Hindlimb muscle (tissue), 1 donor: ENCODE data around the gene TPBG. TPM values are rescaled to one million over a fixed set of nuclear protein-coding genes. Genes with fewer than 3 reads are reported as not detected.
"Not testable (repeated sequence)": the region's sequence is repeated elsewhere in the genome, so short reads cannot be mapped to it uniquely, and the experiment has no call there.

Source experiments
- DNase-seq: peaks from one replicate; pipeline ENCODE4 v3.0.0-alpha.2; 2013
- polyA plus RNA-seq: library from polyadenylated mRNA; unstranded; fragments of 120-200 nt; gene quantifications from one replicate; pipeline ENCODE4 v1.2.1, GENCODE V29; 2013; ENCODE audit not compliant: insufficient read length

Gene TPBG
- polyA plus RNA-seq, 1 donor: 11.2 TPM

DNA sequence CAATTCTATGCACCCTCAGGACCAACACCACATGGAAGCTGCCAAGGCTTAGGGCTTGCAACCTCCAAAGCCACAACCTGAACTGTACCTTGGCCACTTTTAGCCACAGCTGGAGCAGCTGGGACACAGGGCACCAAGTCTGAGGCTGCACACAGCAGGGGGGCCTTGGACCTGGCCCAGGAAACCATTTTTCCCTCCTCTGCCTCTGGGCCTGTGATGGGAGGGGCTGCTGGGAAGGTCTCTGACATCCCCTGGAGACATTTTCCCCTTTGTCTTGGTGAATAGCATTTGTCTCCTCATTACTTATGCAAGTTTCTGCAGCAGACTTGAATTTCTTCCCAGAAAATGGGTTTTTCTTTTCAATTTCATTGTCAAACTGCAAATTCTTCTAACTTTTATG lies 13.0 kb downstream of the TPBG start:
- DNase-seq: no peak

DNA sequence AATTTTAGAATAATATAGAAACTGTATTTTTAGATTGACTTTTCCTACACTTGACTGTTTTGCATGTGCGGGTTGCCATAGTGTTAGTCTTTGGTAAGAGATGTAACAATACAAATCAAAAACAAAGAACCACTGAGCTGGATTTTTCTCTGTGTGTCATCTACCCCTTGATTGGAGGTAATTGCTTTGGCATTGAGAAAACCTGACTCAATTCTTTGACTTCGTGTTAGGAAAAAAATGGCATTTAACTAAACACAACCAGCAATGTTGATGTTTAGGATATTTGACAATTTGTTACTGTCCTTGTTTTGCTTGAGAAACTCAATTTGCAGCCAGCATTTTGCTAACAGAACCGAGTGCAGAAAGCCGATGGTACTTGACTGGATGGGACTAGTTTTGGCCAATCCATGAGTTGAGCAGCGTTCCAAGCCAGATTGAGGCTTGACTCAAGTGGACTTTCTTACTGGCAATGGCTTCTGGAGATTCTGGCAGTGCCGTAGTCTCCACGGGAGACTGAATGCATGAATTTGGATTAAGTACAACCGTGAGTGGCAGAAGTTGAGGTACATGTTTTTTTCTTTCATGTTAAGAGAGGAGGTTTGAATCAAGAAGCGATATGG lies 17.1 kb downstream of the TPBG start:
- no peak for DNase-seq

DNA sequence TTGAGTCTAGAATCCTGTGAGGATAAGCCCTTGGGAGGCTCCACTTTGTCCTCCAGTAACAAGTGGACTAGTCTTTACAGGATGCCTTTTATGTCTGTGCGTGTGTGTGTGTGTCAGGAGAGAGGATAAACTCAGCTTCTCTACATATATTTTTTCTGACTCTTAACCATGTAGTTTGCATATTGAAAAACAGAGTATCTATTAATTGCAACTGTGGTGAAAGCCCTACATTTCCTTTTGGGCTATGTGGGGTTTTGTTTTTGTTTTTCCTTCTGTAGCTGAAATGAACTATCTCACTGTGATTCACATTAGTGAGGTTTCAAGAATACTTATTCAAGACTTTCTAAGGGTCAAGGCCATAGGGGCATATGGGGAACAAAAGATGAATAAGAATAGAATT lies 17.7 kb downstream of the TPBG start:
- DNase-seq: no peak

DNA sequence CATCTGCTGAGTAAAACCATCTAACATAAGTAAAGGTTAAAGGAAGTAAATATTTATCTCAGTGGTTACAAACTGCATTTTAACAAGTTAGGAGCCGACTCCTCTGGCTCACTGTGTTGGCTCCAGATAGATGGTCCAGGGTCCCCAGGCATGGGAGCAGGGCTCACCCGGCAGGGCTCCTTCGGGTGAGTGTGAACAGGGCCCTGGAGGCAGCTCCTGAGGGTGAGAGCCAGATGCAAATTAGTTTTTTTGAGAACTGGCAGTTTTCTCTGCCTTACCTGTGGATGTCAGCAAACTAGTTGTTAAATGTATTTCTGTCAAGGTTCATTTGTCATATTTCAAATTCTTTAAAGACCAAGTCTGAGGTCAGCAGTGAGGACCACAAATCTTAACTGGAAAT lies 21.5 kb downstream of the TPBG start:
- no peak for DNase-seq

DNA sequence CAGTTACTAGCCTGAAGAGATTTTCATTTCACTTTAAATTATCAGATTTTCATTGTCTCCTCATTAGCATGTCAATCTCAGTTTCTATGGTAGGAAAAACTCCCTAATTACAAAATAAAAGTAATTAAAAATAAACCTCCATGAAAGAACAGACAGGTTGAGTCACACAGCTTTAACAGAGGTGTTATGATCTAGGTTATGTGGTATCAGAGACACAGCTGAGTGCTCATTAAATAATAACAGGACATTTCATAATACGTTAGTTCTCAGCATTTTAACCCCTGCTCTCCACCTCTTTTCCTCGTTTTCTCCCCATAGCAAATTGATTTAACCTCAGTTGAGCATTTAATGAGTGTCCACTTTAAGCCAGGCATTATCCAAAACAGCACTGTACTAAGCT lies 21.9 kb downstream of the TPBG start:
- no peak for DNase-seq

DNA sequence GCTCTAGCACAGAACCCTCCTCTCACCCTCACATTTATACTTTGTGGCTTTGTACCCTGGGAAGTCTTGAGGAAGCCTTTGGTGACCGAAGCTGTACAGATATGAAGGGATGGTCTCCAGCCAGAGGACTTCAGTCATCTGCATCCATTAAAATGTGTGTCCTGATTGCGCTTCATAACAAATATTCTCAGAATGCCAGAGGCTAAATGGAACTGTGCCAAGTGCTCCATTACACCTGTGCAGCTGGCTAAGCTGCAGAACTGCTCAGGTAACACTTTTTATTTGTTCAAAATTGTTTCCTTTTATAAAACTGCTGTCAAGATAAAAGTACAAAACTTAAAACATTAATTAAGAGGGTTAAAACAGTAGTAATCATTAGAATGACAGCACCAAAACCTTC lies 22.3 kb downstream of the TPBG start:
- DNase-seq: no peak

DNA sequence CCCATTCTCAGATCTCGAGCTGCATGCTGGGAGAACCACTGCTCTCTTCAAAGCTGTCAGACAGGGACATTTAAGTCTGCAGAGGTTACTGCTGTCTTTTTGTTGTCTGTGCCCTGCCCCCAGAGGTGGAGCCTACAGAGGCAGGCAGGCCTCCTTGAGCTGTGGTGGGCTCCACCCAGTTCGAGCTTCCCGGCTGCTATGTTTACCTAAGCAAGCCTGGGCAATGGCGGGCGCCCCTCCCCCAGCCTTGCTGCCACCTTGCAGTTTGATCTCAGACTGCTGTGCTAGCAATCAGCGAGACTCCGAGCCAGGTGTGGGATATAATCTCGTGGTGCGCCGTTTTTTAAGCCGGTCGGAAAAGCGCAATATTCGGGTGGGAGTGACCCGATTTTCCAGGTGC lies 31.2 kb downstream of the TPBG start:
- not testable (repeated sequence) for DNase-seq

DNA sequence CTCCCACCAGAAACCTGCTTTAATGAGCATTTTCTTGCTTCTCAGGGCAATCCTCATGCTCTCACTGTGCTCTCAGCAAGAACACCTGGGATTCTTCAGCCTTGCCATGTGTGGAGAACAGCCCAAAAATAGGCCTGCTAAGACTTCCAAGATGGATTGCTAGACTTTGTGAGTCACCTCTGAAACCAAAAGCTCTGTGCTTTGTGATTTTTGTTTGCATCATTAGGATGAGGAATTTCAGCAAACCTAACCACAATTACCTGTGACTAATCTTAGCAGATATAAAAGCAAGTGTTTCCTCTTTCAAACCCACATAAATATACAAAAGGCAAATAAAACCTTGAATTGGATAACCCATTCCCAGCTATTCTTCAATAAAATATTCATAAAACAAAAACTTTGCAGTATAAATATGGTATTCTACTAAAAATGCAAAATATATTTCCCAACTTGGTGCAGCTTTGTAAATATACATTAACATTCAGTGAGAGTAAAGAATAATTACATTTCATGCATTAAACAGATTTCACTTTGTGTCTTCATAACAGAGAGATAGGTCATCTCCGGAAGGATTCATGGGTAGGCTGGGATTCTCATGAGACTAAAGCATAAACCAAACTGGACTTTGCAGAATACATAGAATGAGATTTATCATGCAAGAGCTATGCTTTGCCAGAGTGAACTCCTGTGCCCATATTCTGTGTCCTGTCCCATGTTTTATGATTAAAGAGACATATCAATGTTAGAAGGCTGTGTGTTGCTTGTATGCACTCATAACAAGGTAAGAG lies 33.5 kb downstream of the TPBG start:
- no peak for DNase-seq

DNA sequence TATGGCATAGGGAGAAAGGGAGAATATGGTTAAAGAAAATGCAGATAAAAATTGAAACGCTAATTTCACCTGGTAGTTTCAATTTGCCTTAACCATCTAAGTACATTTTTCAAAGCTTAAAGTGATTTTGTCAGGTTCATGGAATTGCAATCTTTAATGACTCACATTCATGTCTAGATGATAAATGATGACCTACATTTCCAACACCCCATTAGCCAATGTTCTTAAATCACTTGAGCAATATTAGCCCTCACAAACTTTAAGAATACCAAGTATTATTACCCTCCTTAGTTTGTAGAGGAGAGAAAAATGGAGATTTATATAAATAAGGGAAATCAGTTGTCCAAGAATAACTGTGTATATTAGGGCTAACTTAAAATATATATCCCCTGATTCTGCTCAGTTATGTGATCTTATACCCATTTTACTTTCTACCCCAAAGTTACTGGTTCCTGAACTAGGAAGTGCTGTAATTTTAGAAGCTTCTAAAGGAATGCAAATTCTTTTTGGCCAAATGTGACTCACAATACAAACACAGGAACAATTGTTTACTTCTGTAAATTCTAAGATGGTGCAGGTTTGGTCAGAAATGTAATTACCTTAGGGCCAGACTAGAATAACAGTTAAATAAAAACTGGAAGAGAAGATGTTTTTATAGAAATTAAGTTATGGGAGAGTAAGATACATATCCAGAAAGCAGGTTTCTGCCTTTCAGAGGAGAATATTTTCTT lies 34.5 kb downstream of the TPBG start:
- DNase-seq: no peak

DNA sequence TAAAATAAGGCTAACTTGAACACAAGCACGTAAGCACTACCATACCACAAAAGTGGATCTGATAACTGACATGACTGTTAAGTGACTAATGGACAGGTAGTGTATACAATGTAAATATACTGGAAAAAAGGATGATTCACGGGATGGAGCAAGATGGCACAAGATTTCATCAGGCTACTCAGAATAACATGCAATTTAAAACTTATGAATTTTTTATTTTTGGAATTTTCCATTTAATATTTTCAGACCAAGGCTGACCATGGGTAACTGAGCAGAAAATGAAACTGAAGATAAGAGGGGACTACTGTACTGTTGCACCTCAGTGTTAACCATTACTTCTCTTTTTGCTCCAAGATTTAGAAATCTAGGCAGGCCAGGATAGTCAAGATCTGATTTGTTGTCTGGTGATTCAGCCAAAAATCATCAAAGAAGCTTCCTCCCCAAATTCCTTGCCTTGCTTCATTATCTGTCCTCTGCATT lies 45.4 kb downstream of the TPBG start:
- DNase-seq: no peak

DNA sequence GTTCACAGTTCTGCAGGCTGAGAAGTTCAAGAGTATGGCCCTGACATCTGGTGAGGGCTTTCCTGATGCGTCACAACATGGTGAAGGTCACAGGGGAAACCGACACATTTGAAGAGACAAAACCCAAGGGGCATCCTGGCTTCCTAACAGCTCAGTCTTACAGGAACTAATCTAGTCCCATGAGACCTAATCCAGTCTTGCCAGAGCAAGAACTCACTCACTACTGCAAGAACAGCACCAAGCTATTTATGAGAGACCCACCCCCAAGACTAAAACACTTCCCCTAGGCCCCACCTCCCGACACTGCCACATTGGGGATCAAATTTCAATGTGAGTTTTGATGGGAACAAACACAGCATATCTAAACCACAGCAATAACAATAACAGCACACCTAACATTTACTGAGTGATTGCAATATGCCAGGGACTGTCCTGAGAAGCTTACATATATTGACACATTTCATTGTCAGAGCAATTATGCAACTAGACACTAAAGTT lies 46.6 kb downstream of the TPBG start:
- DNase-seq: no peak

DNA sequence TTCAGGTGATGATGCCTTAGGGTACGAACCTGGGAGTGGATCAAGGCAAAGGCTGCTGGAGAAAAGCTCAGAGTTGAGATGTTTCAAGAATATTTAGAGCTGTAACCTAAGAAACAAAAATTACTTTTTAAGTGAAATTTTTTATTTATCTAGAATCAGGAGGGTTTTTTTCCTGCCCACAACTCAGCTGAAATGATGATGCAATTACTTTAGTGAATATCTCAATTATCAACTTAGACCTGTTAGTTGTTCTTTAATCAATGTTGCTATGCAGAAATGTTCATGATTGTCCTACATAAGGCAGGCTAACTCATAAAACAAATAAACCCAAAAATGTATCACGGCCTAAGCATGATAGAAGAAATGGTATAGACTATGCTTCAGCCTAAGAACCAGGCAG lies 50.3 kb downstream of the TPBG start:
- DNase-seq: no peak

DNA sequence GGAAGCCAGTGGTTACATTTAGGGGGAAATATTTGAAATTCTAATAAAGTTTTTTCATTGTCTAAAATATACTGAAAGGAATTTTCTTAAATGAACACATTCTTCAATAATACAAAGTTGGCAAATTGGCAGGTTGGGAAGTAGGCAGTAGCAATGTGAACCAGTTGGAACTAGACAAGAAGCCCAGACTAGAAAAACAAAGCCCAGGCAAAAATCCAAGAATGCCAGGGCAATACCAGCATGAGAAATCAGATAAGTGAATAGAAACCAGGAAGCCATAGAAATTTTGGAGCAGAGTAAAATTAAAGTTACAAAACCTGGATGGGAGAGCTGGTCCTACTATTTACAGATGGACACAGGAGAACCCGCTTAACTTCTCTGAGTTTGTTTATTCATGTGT lies 52.2 kb downstream of the TPBG start:
- DNase-seq: no peak

DNA sequence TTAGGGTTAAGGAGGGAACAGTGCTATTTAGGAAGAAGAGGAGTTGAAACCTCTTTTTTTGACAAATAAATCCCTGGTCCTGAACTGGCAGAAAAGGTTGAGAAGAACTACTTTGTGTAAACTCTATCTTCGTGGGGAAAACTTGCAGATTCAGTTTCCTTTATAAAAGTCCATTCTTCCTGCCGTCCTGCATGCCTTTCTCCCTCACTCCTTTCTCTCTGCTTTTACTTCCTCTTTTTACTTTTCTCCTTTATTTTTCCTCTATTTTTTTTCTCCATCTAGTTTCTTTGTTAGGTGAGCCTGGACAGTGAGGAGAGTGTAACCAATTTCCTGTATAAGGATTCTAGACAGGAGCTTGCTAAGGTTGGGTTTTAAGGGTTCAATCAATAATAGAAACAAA lies 52.7 kb downstream of the TPBG start:
- DNase-seq: no peak

Other genes with a start within 250 kb of the TPBG start
- gene IBTK, start 116.1 kb upstream of the TPBG start, polyA plus RNA-seq: 32.2 TPM